K562 (cell line): Measurements from ENCODE around the gene CLIP1. TPM values are rescaled to one million over a fixed set of nuclear protein-coding genes. Genes with fewer than 3 reads are reported as not detected.

Experiments used
- BDP1 ChIP-seq: IDR thresholded peaks from 3 replicates; pipeline ENCODE4 v1.6.1; 2011; ENCODE audit not compliant: insufficient read length, insufficient read depth
- CCNT2 ChIP-seq: IDR thresholded peaks from 2 replicates; pipeline ENCODE4 v1.6.1; 2011; ENCODE audit warnings: borderline replicate concordance, low read depth, mild to moderate bottlenecking, moderate library complexity, mixed read lengths, low read length; ENCODE audit not compliant: insufficient read length; ENCODE audit errors: extremely low read depth
- COPS2 ChIP-seq: fragments of 450-650 bp; conservative IDR thresholded peaks from 2 replicates; pipeline ENCODE4 v1.6.1; 2016; ENCODE audit warnings: mild to moderate bottlenecking, moderate library complexity
- CUX1 ChIP-seq: fragments of 200-800 bp; sonication (Bioruptor generic); IDR thresholded peaks from 2 replicates; pipeline ENCODE4 v1.6.1; 2016; ENCODE audit warnings: missing genetic modification characterization, missing compliant biosample characterization
- HDAC8 ChIP-seq: fragments of 450-650 bp; IDR thresholded peaks from 2 replicates; pipeline ENCODE4 v1.6.1; 2016; ENCODE audit warnings: mild to moderate bottlenecking, missing genetic modification characterization, moderate library complexity, missing compliant biosample characterization
- KHSRP ChIP-seq: fragments of 450-650 bp; IDR thresholded peaks from 2 replicates; pipeline ENCODE4 v1.6.1; 2017
- NFXL1 ChIP-seq: fragments of 450-650 bp; formaldehyde crosslinking; IDR thresholded peaks from 2 replicates; pipeline ENCODE4 v1.4.0; 2021; ENCODE audit warnings: mild to moderate bottlenecking
- NR1H2 ChIP-seq: sonication (generic); formaldehyde crosslinking; IDR thresholded peaks from 2 replicates; pipeline ENCODE4 v1.4.0; 2020; ENCODE audit warnings: mild to moderate bottlenecking, missing genetic modification reagents
- POLR3G ChIP-seq: IDR thresholded peaks from 2 replicates; pipeline ENCODE4 v1.6.1; 2011; ENCODE audit not compliant: insufficient read length, insufficient replicate concordance; ENCODE audit errors: extremely low read depth
- RNF2 ChIP-seq: sonication (generic); IDR thresholded peaks from 2 replicates; pipeline ENCODE4 v1.6.1; 2016
- SMARCA4 ChIP-seq: fragments of 450-650 bp; IDR thresholded peaks from 2 replicates; pipeline ENCODE4 v1.6.1; 2016
- SREBF1 ChIP-seq: fragments of 150-350 bp; IDR thresholded peaks from 2 replicates; pipeline ENCODE4 v1.6.1; 2014; ENCODE audit warnings: antibody characterized with exemption, low read depth, low read length, borderline replicate concordance
- ZEB2 ChIP-seq: fragments of 450-650 bp; IDR thresholded peaks from 2 replicates; pipeline ENCODE4 v1.6.1; 2016
- ZNF318 ChIP-seq, 2 experiments: fragments of 450-650 bp; IDR thresholded peaks; 2 replicates each; pipeline ENCODE4 v1.6.1; 2016; ENCODE audit warnings: mild to moderate bottlenecking in 2 of 2, borderline replicate concordance in 1 of 2, low read depth in 1 of 2, moderate library complexity in 1 of 2
- polyA plus RNA-seq, 8 experiments: library from polyadenylated mRNA; depleted of rRNA in 4 of 8; stranded (reverse) in 5 of 8; unstranded in 3 of 8; fragments of >200 nt; fragmentation: Nextera tagmentation in 2 of 8; fragmentation: Illumina TruSeq in 1 of 8; extraction: Ambion mirVana in 2 of 8; extraction: Trizol in 1 of 8; gene quantifications; 2 replicates each; pipeline versions ENCODE4 v1.2.1 to v1.2.3, GENCODE V29; 2011 to 2014; ENCODE audit warnings: inconsistent platforms in 1 of 8, missing spikeins in 1 of 8
- total RNA-seq, 7 experiments: library from RNA; depleted of rRNA in 6 of 7; stranded (reverse); fragments of >200 nt in 6 of 7; fragmentation: Illumina TruSeq in 2 of 7; extraction: Trizol in 2 of 7; gene quantifications; 2 replicates each; pipeline versions ENCODE4 v1.2.1 to v1.2.3, GENCODE V29; 2011 to 2021; ENCODE audit warnings: low replicate concordance in 1 of 7

Gene CLIP1
- total and polyA plus RNA-seq, 9 of the 15 experiments (the other 6 are each of a cell fraction or from before 2014, with no cell fraction given), result 5.8 to 33.9 (median 27.6) TPM

GRCh38 chr12:122333142-122334087, 89.1 kb downstream of the CLIP1 start (continued):
- TF ChIP-seq NR1H2 (CRISPR knock-in tag) (no peak), CUX1 (CRISPR knock-in tag) (no peak), HDAC8 (tag) (peak; percentile 72), NFXL1 (CRISPR knock-in tag) (peak; percentile 48; the same call in 1 of the 2 replicates), ZNF318 (IDR thresholded peaks at IDR 0.05; ENCODE audit: borderline replicate concordance in 1 of 2, low read depth in 1 of 2) (peak; percentile 55 to 66; a peak in 2 of 4 replicates), ZEB2 (peak; percentile 55), KHSRP (no peak), COPS2 (no peak), RNF2 (peak; percentile 79; the same call in 1 of the 2 replicates), BDP1 (no peak), POLR3G (no peak), CCNT2 (peak; percentile 47), SREBF1 (no peak), SMARCA4 (peak; percentile 38; the same call in 1 of the 2 replicates)
